ENCODE data around the gene CFAP99.

The CFAP99 gene

GRCh38 chr4:2417765-2418649, 748 bp upstream of the CFAP99 start, which contains the start of gene ZFYVE28:
ZFYVE28 (minus strand) TSS chr4:2418645; CDS start chr4:2418323, 322 bp downstream.
- H3K79me2 ChIP-seq (ENCODE audit: insufficient read depth, low read length) = no peaks in the 10 kb centered on the region
- H3K4me1 ChIP-seq (ENCODE audit: insufficient read depth, low read length, poor library complexity, severe bottlenecking) = peaks cover 37% of the 10 kb centered on the region
- peak within 1 kb of the TSS; percentile 78 for H3K4me3 ChIP-seq (ENCODE audit: low read length, poor library complexity, severe bottlenecking)
- H3K27me3 ChIP-seq (ENCODE audit: insufficient read depth, low read length, poor library complexity, severe bottlenecking) = peaks cover 7% of the 10 kb centered on the region
- H3F3A ChIP-seq (ENCODE audit: low read depth) = 0 out of 2 replicates have a peak, but pooled peaks cover 6% of the 10 kb centered on the region
- no peaks in the 10 kb centered on the region for H3K36me3 ChIP-seq (ENCODE audit: insufficient read depth, low read length)
- peak within 1 kb of the TSS; percentile 96 for H3K4me2 ChIP-seq (ENCODE audit: low read depth, low read length, poor library complexity, severe bottlenecking)
- no peak for TF ChIP-seq EZH2phosphoT487 (IDR thresholded peaks at IDR 0.05; ENCODE audit: borderline replicate concordance)
- no peak for TF ChIP-seq CTCF (conservative IDR thresholded peaks at IDR 0.05; ENCODE audit: low read length)
- H4K20me1 ChIP-seq (ENCODE audit: insufficient read depth, low read length, poor library complexity, severe bottlenecking) = no peaks in the 10 kb centered on the region
- no peak within 1 kb of the TSS for H3K9ac ChIP-seq (ENCODE audit: low read depth, low read length, poor library complexity, severe bottlenecking)
- H2AFZ ChIP-seq (ENCODE audit: low read length) = peak within 1 kb of the TSS; percentile 79
- no peaks in the 10 kb centered on the region for H3K9me2 ChIP-seq (replicated peaks; ENCODE audit: low read depth, low read length)
- no peaks in the 10 kb centered on the region for H3K9me3 ChIP-seq (ENCODE audit: insufficient read depth, low read depth, low read length)

GRCh38 chr4:2419814-2420213, 1.1 kb downstream of the CFAP99 start:
- H3K9me3 ChIP-seq (ENCODE audit: insufficient read depth, low read depth, low read length) = no peaks in the 10 kb centered on the region
- no peak for TF ChIP-seq CTCF (conservative IDR thresholded peaks at IDR 0.05; ENCODE audit: low read length)
- TF ChIP-seq EZH2phosphoT487 (IDR thresholded peaks at IDR 0.05; ENCODE audit: borderline replicate concordance) = no peak
- no peak overlapping the region for H3K9ac ChIP-seq (ENCODE audit: low read depth, low read length, poor library complexity, severe bottlenecking)
- no peak overlapping the region for H3K4me3 ChIP-seq (ENCODE audit: low read length, poor library complexity, severe bottlenecking)
- H4K20me1 ChIP-seq (ENCODE audit: insufficient read depth, low read length, poor library complexity, severe bottlenecking) = no peaks in the 10 kb centered on the region
- no peaks in the 10 kb centered on the region for H3K79me2 ChIP-seq (ENCODE audit: insufficient read depth, low read length)
- no peak overlapping the region for H2AFZ ChIP-seq (ENCODE audit: low read length)
- H3F3A ChIP-seq (ENCODE audit: low read depth) = no peaks in the 10 kb centered on the region
- H3K36me3 ChIP-seq (ENCODE audit: insufficient read depth, low read length) = no peaks in the 10 kb centered on the region
- H3K27me3 ChIP-seq (ENCODE audit: insufficient read depth, low read length, poor library complexity, severe bottlenecking) = peaks cover 7% of the 10 kb centered on the region
- H3K9me2 ChIP-seq (replicated peaks; ENCODE audit: low read depth, low read length) = no peaks in the 10 kb centered on the region
- peaks cover 22% of the 10 kb centered on the region for H3K4me1 ChIP-seq (ENCODE audit: insufficient read depth, low read length, poor library complexity, severe bottlenecking)
- H3K4me2 ChIP-seq (ENCODE audit: low read depth, low read length, poor library complexity, severe bottlenecking) = no peak overlapping the region

- Histone ChIP-seq H2AFZ (ENCODE audit: low read length) (no peak overlapping the region), H3K9ac (ENCODE audit: low read depth, low read length, poor library complexity, severe bottlenecking) (no peak overlapping the region), H3K4me1 (ENCODE audit: insufficient read depth, low read length, poor library complexity, severe bottlenecking) (peaks cover 18% of the 10 kb centered on the region), H3F3A (ENCODE audit: low read depth) (no peaks in the 10 kb centered on the region), H3K4me2 (ENCODE audit: low read depth, low read length, poor library complexity, severe bottlenecking) (no peak overlapping the region), H3K9me3 (ENCODE audit: insufficient read depth, low read depth, low read length) (no peaks in the 10 kb centered on the region), H3K27me3 (ENCODE audit: insufficient read depth, low read length, poor library complexity, severe bottlenecking) (peaks cover 7% of the 10 kb centered on the region), H4K20me1 (ENCODE audit: insufficient read depth, low read length, poor library complexity, severe bottlenecking) (no peaks in the 10 kb centered on the region), H3K9me2 (replicated peaks; ENCODE audit: low read depth, low read length) (no peaks in the 10 kb centered on the region), H3K36me3 (ENCODE audit: insufficient read depth, low read length) (no peaks in the 10 kb centered on the region), H3K79me2 (ENCODE audit: insufficient read depth, low read length) (no peaks in the 10 kb centered on the region), H3K4me3 (ENCODE audit: low read length, poor library complexity, severe bottlenecking) (no peak overlapping the region)
- TF ChIP-seq CTCF (conservative IDR thresholded peaks at IDR 0.05; ENCODE audit: low read length) (no peak), EZH2phosphoT487 (IDR thresholded peaks at IDR 0.05; ENCODE audit: borderline replicate concordance) (no peak)
These were observed 3.2 kb downstream of the CFAP99 start for GRCh38 chr4:2421928-2422327.
